ENCODE data around the gene DMD. TPM values are rescaled to one million over a fixed set of nuclear protein-coding genes. Genes with fewer than 3 reads are reported as not detected.

Gene DMD
- polyA plus RNA-seq, 1 donor from 2014 or later: 21.6 TPM

- no peaks in the 10 kb centered on the region for H3F3A ChIP-seq (ENCODE audit: insufficient read depth, low read length, poor library complexity, severe bottlenecking)
- TF ChIP-seq EP300 (conservative IDR thresholded peaks at IDR 0.05; ENCODE audit: poor library complexity, severe bottlenecking) (no peak), CTCF (IDR thresholded peaks at IDR 0.05; ENCODE audit: poor library complexity, severe bottlenecking) (no peak), RAD21 (conservative IDR thresholded peaks at IDR 0.05) (no peak), SMC3 (conservative IDR thresholded peaks at IDR 0.05; ENCODE audit: poor library complexity) (no peak), POLR2AphosphoS5 (IDR thresholded peaks at IDR 0.05) (no peak), TAF1 (IDR thresholded peaks at IDR 0.05; ENCODE audit: low read depth) (no peak), EZH2 (IDR thresholded peaks at IDR 0.05; ENCODE audit: borderline replicate concordance, insufficient read depth, low read length, poor library complexity, severe bottlenecking) (no peak), MXI1 (conservative IDR thresholded peaks at IDR 0.05; ENCODE audit: poor library complexity, severe bottlenecking) (no peak)
- TF ChIP-seq, protein P1, sequence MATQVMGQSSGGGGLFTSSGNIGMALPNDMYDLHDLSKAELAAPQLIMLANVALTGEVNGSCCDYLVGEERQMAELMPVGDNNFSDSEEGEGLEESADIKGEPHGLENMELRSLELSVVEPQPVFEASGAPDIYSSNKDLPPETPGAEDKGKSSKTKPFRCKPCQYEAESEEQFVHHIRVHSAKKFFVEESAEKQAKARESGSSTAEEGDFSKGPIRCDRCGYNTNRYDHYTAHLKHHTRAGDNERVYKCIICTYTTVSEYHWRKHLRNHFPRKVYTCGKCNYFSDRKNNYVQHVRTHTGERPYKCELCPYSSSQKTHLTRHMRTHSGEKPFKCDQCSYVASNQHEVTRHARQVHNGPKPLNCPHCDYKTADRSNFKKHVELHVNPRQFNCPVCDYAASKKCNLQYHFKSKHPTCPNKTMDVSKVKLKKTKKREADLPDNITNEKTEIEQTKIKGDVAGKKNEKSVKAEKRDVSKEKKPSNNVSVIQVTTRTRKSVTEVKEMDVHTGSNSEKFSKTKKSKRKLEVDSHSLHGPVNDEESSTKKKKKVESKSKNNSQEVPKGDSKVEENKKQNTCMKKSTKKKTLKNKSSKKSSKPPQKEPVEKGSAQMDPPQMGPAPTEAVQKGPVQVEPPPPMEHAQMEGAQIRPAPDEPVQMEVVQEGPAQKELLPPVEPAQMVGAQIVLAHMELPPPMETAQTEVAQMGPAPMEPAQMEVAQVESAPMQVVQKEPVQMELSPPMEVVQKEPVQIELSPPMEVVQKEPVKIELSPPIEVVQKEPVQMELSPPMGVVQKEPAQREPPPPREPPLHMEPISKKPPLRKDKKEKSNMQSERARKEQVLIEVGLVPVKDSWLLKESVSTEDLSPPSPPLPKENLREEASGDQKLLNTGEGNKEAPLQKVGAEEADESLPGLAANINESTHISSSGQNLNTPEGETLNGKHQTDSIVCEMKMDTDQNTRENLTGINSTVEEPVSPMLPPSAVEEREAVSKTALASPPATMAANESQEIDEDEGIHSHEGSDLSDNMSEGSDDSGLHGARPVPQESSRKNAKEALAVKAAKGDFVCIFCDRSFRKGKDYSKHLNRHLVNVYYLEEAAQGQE (IDR thresholded peaks at IDR 0.05; ENCODE audit: borderline replicate concordance): no peak
- H3K4me2 ChIP-seq (ENCODE audit: low read length): no peak overlapping the region
- no peak overlapping the region for H3K27ac ChIP-seq (ENCODE audit: low read length)
- no peaks in the 10 kb centered on the region for H3K79me2 ChIP-seq (replicated peaks; ENCODE audit: insufficient read depth, low read length)
- H3K9me2 ChIP-seq (ENCODE audit: insufficient read depth, low read length): no peaks in the 10 kb centered on the region
- no peaks in the 10 kb centered on the region for H3K9me3 ChIP-seq (ENCODE audit: low read length)
- H3K36me3 ChIP-seq (ENCODE audit: insufficient read depth, low read length): no peaks in the 10 kb centered on the region
- H2AFZ ChIP-seq (ENCODE audit: low read depth, low read length): no peak overlapping the region
- no peaks in the 10 kb centered on the region for H3K27me3 ChIP-seq (ENCODE audit: insufficient read depth, low read depth, low read length)
- H3K4me3 ChIP-seq (ENCODE audit: low read length): no peak overlapping the region
- H4K20me1 ChIP-seq (ENCODE audit: insufficient read depth): no peaks in the 10 kb centered on the region
- no peak overlapping the region for H3K9ac ChIP-seq (ENCODE audit: low read length)
Observed at GRCh38 chrX:31225819-31226218, 1985.5 kb downstream of the DMD start.

DNA sequence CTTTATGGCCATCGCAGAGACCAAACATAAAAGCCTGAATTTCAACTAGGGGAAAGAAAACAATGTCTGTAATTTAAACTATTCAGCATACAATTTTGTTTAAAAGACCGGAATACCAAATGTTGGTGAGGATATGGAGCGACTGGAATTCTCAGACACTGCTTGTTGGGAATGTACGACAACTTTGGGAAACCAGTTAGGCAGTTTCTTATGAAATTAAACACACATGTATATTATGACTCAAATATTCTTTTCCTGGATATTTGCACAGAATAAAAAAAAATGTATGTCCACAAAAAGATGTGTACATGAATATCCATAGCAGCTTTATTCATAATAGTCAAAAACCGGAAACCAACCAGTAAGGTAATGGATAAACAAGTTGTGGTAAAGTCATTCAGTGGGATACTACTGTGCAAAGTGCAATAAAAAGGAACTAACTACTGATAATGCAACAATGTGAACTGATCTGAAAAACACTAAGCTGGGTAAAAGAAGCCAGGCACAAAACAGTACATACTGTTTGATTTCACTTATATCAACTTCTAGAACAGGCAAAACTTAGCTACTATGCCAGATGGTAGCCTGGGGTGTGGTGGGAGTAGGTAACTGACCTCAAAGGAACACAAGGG is 1986.9 kb downstream of the DMD start:
- H3K27ac ChIP-seq (ENCODE audit: low read length): no peak overlapping the region
- no peak overlapping the region for H2AFZ ChIP-seq (ENCODE audit: low read depth, low read length)
- no peaks in the 10 kb centered on the region for H3K79me2 ChIP-seq (replicated peaks; ENCODE audit: insufficient read depth, low read length)
- no peak overlapping the region for H3K4me2 ChIP-seq (ENCODE audit: low read length)
- no peak overlapping the region for H3K4me3 ChIP-seq (ENCODE audit: low read length)
- no peaks in the 10 kb centered on the region for H4K20me1 ChIP-seq (ENCODE audit: insufficient read depth)
- H3K27me3 ChIP-seq (ENCODE audit: insufficient read depth, low read depth, low read length): no peaks in the 10 kb centered on the region
- H3F3A ChIP-seq (ENCODE audit: insufficient read depth, low read length, poor library complexity, severe bottlenecking): no peaks in the 10 kb centered on the region
- no peaks in the 10 kb centered on the region for H3K36me3 ChIP-seq (ENCODE audit: insufficient read depth, low read length)
- H3K9me3 ChIP-seq (ENCODE audit: low read length): no peaks in the 10 kb centered on the region
- H3K9ac ChIP-seq (ENCODE audit: low read length): no peak overlapping the region
- H3K9me2 ChIP-seq (ENCODE audit: insufficient read depth, low read length): no peaks in the 10 kb centered on the region
- TF ChIP-seq POLR2AphosphoS5 (IDR thresholded peaks at IDR 0.05): no peak
- TF ChIP-seq SMC3 (conservative IDR thresholded peaks at IDR 0.05; ENCODE audit: poor library complexity): no peak
- TF ChIP-seq EP300 (conservative IDR thresholded peaks at IDR 0.05; ENCODE audit: poor library complexity, severe bottlenecking): no peak
- TF ChIP-seq, protein P1 (IDR thresholded peaks at IDR 0.05; ENCODE audit: borderline replicate concordance): no peak
